PC-3 (cell line): ENCODE results near the gene ACSBG1. TPM values are rescaled to one million over a fixed set of nuclear protein-coding genes. Genes with fewer than 3 reads are reported as not detected.

Experiments used
- ATAC-seq: fragments of 200-7000 bp; cut with Tn5 transposase; 2 replicates; pipeline ENCODE4 v1.9.1; 2020; ENCODE audit warnings: mild to moderate bottlenecking, moderate library complexity
- BruUV-seq: library from RNA; stranded (reverse); fragments of 400-500 nt; replicated peaks from 2 replicates; lab custom pipeline; 2021; lab: Mats Ljungman, UMichigan
- CTCF ChIA-PET: fragments of 300-600 bp; sonication (Branson Sonifier 250); formaldehyde crosslinking; loops from one replicate; lab custom pipeline; 2022; ENCODE audit warnings: antibody characterized with exemption; lab: Charles Lee
- POLR2A ChIA-PET: fragments of 300-600 bp; sonication (Branson Sonifier 250); formaldehyde crosslinking; loops from one replicate; lab custom pipeline; 2022; ENCODE audit warnings: antibody characterized with exemption; ENCODE audit not compliant: unreplicated experiment; lab: Charles Lee
- DNase-seq: peaks from one replicate; pipeline ENCODE4 v3.0.0-alpha.2; 2015
- H2AFZ ChIP-seq: fragments of 300-600 bp; sonication (generic); 2 replicates; pipeline ENCODE4 v1.6.0; 2016; ENCODE audit warnings: antibody characterized with exemption, low read length
- H3F3A ChIP-seq: fragments of 300-600 bp; sonication (generic); one replicate; pipeline ENCODE4 v1.6.0; 2017; ENCODE audit warnings: antibody characterized with exemption, low read length, control low read depth, mild to moderate bottlenecking; ENCODE audit not compliant: unreplicated experiment
- H3K27ac ChIP-seq: fragments of 300-600 bp; sonication (generic); 2 replicates; pipeline ENCODE4 v1.5.1; 2016; ENCODE audit warnings: mild to moderate bottlenecking, low read length
- H3K27me3 ChIP-seq: fragments of 300-600 bp; sonication (generic); 2 replicates; pipeline ENCODE4 v1.6.1; 2016; ENCODE audit warnings: low read length, mixed read lengths
- H3K36me3 ChIP-seq: fragments of 300-600 bp; sonication (generic); 2 replicates; pipeline ENCODE4 v1.6.1; 2016; ENCODE audit warnings: low read depth, mixed run types, low read length, mixed read lengths
- H3K4me1 ChIP-seq: fragments of 300-600 bp; sonication (generic); 2 replicates; pipeline ENCODE4 v1.5.1; 2016; ENCODE audit warnings: low read length; ENCODE audit not compliant: insufficient read depth
- H3K4me2 ChIP-seq: fragments of 300-600 bp; sonication (generic); 2 replicates; pipeline ENCODE4 v1.6.0; 2016; ENCODE audit warnings: low read length
- H3K4me3 ChIP-seq: fragments of 300-600 bp; sonication (generic); 2 replicates; pipeline ENCODE4 v1.5.1; 2016; ENCODE audit warnings: mild to moderate bottlenecking, low read length, mixed read lengths
- H3K79me2 ChIP-seq: fragments of 300-600 bp; sonication (generic); 2 replicates; pipeline ENCODE4 v1.6.1; 2017; ENCODE audit warnings: low read length, mixed read lengths
- H3K9ac ChIP-seq: fragments of 300-600 bp; sonication (generic); 2 replicates; pipeline ENCODE4 v1.6.0; 2016; ENCODE audit warnings: mild to moderate bottlenecking, low read length
- H3K9me2 ChIP-seq: fragments of 300-600 bp; sonication (generic); replicated peaks from 2 replicates; pipeline ENCODE4 v1.6.1; 2016; ENCODE audit warnings: mixed run types, low read length, mixed read lengths
- H3K9me3 ChIP-seq: fragments of 300-600 bp; sonication (generic); 2 replicates; pipeline ENCODE4 v1.6.1; 2016; ENCODE audit warnings: low read length, mixed read lengths
- H4K20me1 ChIP-seq: fragments of 300-600 bp; sonication (generic); 2 replicates; pipeline ENCODE4 v1.6.1; 2016; ENCODE audit warnings: low read length, mixed read lengths
- CTCF ChIP-seq: fragments of 300-600 bp; sonication (generic); conservative IDR thresholded peaks from 2 replicates; pipeline ENCODE4 v1.5.1; 2017; ENCODE audit warnings: antibody characterized with exemption, low read depth, mild to moderate bottlenecking, low read length
- EZH2 ChIP-seq: fragments of 300-600 bp; sonication (generic); IDR thresholded peaks from one replicate; pipeline ENCODE4 v1.6.1; 2017; ENCODE audit warnings: antibody characterized with exemption, mild to moderate bottlenecking, low read length; ENCODE audit not compliant: unreplicated experiment
- EZH2phosphoT487 ChIP-seq: fragments of 300-600 bp; sonication (generic); IDR thresholded peaks from 2 replicates; pipeline ENCODE4 v1.6.1; 2018; ENCODE audit warnings: mild to moderate bottlenecking, antibody characterized with exemption, low read length, borderline replicate concordance
- intact Hi-C: fragments of 100-400 bp; cut with micrococcal nuclease; formaldehyde crosslinking; loops from 2 replicates; pipeline ENCODE4 v1.9.0; 2023
- total RNA-seq: library from RNA; depleted of rRNA; stranded (reverse); fragments of >200 nt; gene quantifications from 2 replicates; pipeline ENCODE4 v1.2.3, GENCODE V29; 2014

The ACSBG1 gene
- total RNA-seq, 1 experiment from 2014 or later, result 0.36 TPM

GRCh38 chr15:78280319-78281072 lies 46.1 kb upstream of the ACSBG1 start:
- Histone ChIP-seq H3K4me2 (no peak overlapping the region), H2AFZ (no peak overlapping the region), H3K9ac (no peak overlapping the region), H3K27me3 (no peaks in the 10 kb centered on the region), H3K36me3 (peaks cover 35% of the 10 kb centered on the region), H3K4me3 (no peak overlapping the region), H3F3A (no peaks in the 10 kb centered on the region), H4K20me1 (no peaks in the 10 kb centered on the region), H3K27ac (no peak overlapping the region), H3K4me1 (no peaks in the 10 kb centered on the region), H3K9me3 (no peaks in the 10 kb centered on the region), H3K79me2 (no peaks in the 10 kb centered on the region), H3K9me2 (no peaks in the 10 kb centered on the region)
- TF ChIP-seq CTCF (no peak), EZH2phosphoT487 (no peak), EZH2 (no peak)
- ChIA-PET CTCF (no interaction called here), POLR2A (no interaction called here)
- intact Hi-C loops, result no loop called here
- DNase-seq (no peak), ATAC-seq (no peak)
- BruUV-seq, result TSS peak; percentile 10

GRCh38 chr15:78276064-78276943 lies 41.9 kb upstream of the ACSBG1 start:
- POLR2A ChIA-PET, result no interaction called here
- no peak for DNase-seq
- CTCF ChIA-PET, result no interaction called here

More at GRCh38 chr15:78276064-78276943, 41.9 kb upstream of the ACSBG1 start:
- BruUV-seq, result no TSS peak
- Histone ChIP-seq H2AFZ (no peak overlapping the region), H4K20me1 (no peaks in the 10 kb centered on the region), H3K36me3 (peaks cover 4% of the 10 kb centered on the region; the same call in 1 of the 2 replicates), H3K79me2 (no peaks in the 10 kb centered on the region), H3K4me2 (no peak overlapping the region), H3K9me2 (no peaks in the 10 kb centered on the region), H3K27ac (no peak overlapping the region), H3K9me3 (no peaks in the 10 kb centered on the region), H3F3A (no peaks in the 10 kb centered on the region), H3K27me3 (no peaks in the 10 kb centered on the region), H3K4me3 (no peak overlapping the region), H3K4me1 (no peaks in the 10 kb centered on the region), H3K9ac (no peak overlapping the region)
- no peak for TF ChIP-seq EZH2
- no peak for TF ChIP-seq CTCF
- TF ChIP-seq EZH2phosphoT487, result no peak
- ATAC-seq, result no peak
- intact Hi-C loops, result no loop called here
